NAMALWA (cell line): ENCODE results near the gene ITPR3.
"Not testable (repeated sequence)": the region's sequence is repeated elsewhere in the genome, so short reads cannot be mapped to it uniquely, and the experiment has no call there.

Experiments
- DNase-seq: peaks from one replicate; pipeline ENCODE4 v3.0.0-alpha.2; 2015; ENCODE audit warnings: low spot score

Gene ITPR3

GRCh38 chr6:33613795-33614168 is 7.3 kb upstream of the ITPR3 start:
- no peak for DNase-seq

GRCh38 chr6:33616113-33616512 is 5.0 kb upstream of the ITPR3 start:
- no peak for DNase-seq

GRCh38 chr6:33616913-33617312 is 4.2 kb upstream of the ITPR3 start:
- DNase-seq, result no peak

GRCh38 chr6:33619166-33619840 is 1.8 kb upstream of the ITPR3 start:
- DNase-seq, result no peak

- peak; percentile 60 for DNase-seq
Observed at GRCh38 chr6:33620158-33620855, 815 bp upstream of the ITPR3 start.

- peak; percentile 57 for DNase-seq
Observed at GRCh38 chr6:33621711-33622388, 728 bp downstream of the ITPR3 start.

- no peak for DNase-seq
Observed at GRCh38 chr6:33622456-33623431, 1.6 kb downstream of the ITPR3 start.

- DNase-seq, result no peak
Observed at GRCh38 chr6:33623895-33624381, 2.8 kb downstream of the ITPR3 start.

- no peak for DNase-seq
Observed at GRCh38 chr6:33624856-33625255, 3.7 kb downstream of the ITPR3 start.

GRCh38 chr6:33627876-33628275 is 6.8 kb downstream of the ITPR3 start:
- DNase-seq, result no peak

GRCh38 chr6:33628401-33628964 is 7.4 kb downstream of the ITPR3 start:
- peak; percentile 53 for DNase-seq

GRCh38 chr6:33630014-33630413 is 8.9 kb downstream of the ITPR3 start:
- DNase-seq, result no peak

GRCh38 chr6:33631521-33631920 is 10.4 kb downstream of the ITPR3 start:
- DNase-seq, result not testable (repeated sequence)

- no peak for DNase-seq
Observed at GRCh38 chr6:33631971-33632557, 10.9 kb downstream of the ITPR3 start.

GRCh38 chr6:33632558-33633039 is 11.5 kb downstream of the ITPR3 start:
- DNase-seq, result peak; percentile 66

GRCh38 chr6:33633084-33633461 is 12.0 kb downstream of the ITPR3 start:
- DNase-seq, result no peak

GRCh38 chr6:33633462-33634158 is 12.5 kb downstream of the ITPR3 start:
- DNase-seq, result peak; percentile 21

GRCh38 chr6:33634161-33634727 is 13.1 kb downstream of the ITPR3 start:
- DNase-seq, result no peak

GRCh38 chr6:33634946-33635345 is 13.8 kb downstream of the ITPR3 start:
- DNase-seq, result no peak

- DNase-seq, result no peak
Observed at GRCh38 chr6:33636655-33637054, 15.5 kb downstream of the ITPR3 start.
